GM12801 (cell line): ENCODE results near the gene NMNAT2.

Source experiments
- CTCF ChIP-seq: IDR thresholded peaks from one replicate; pipeline ENCODE4 v1.5.1; 2011; ENCODE audit warnings: control low read depth; ENCODE audit not compliant: insufficient read length; ENCODE audit errors: extremely low read depth

Gene NMNAT2

GRCh38 chr1:183278739-183279591, 139.2 kb downstream of the NMNAT2 start:
- no peak for TF ChIP-seq CTCF

DNA sequence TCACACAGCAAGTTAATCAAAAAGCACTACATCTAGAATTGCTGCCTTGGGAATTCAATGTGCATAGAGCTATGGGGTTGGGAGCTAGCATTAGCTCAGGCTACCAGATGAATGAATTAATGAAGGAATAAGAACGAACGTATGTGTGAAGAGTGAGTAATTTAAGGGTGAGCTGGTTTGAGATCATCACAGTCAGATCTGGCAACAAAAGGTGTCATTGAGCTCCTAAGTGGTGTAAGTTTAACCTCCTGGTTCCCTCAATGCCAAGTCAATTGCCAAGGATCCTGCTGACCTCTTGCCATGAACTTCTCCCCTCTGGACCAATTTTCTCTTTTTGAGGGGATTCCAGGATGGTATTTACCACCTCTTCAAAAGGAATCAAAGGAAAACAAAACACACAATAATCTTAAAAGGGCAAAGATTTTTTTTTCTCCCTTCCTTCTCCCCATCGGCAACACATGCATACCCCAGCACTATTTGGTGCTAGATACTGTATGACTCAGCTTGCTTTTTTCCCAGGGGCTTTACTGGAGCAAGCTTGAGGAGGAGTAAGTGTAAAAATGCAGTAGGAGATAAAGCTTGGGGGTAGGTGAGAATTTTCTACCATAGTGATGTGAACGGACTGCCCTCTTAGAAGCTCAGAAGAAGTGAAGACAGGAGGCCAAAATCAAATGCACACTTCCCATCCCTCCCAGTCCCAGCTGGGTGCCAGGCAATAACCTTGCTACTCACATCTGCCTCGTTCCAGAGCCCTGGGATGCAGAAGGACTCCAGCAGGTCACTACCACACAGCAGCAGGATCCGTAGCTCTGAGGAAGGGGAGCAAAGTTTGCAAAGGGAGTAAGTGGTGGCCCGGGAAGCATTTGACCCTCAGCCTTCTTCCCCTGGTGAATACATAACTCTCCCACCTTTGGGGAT, 140.1 kb downstream of the NMNAT2 start:
- TF ChIP-seq CTCF, result no peak

DNA sequence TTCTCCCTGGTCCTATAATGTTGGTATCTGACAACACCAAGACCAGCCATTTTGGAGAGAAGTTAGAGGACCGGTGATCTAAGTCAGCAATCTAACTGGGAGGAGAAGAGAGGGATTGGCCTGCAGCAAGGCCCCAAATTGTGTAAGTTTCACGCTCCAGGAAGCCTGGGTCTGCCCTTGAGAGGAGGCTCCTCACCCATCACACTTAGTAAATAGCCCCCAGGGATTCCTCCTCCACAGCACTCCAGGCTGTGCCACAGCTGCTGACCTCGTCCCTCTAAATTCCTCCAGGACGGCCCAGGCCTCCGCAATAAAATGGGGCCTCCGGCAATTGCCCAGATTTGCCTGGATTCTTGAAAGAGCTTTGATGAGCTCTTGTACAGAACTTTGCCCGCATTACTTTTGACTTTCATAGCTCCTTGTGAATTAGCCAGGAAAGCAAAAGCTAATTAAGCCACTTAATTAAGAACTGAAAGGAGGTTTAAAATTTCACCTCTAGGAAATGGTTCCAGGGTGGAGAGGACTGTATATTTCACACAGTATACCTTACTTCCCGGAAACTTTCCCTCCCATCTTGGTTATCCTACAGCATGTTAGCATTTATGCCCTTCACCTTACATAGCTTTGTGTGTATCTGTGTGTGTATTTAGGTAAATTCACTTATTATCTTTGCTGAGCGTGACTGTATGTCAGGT, 141.6 kb downstream of the NMNAT2 start:
- no peak for TF ChIP-seq CTCF

GRCh38 chr1:183275322-183275721, 142.9 kb downstream of the NMNAT2 start:
- no peak for TF ChIP-seq CTCF

DNA sequence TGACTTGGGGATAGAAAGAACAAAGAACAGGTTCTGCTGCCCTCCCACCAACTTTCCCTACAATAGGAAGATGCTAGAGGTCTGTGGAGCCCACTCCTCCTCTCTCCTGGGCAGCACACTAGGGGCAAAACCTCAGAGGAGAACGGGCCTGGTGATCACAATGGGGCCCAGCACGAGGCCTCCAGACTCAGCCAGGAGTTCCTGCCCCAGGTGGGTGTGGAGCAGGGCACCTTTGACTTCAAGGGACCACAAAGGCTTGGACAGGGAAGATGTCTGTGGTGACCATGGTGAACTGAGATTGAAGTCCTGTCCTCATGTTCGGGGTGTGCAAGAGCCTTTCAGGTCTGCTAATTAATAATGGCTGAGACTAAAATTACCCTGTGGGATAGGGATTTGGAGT, 143.3 kb downstream of the NMNAT2 start:
- no peak for TF ChIP-seq CTCF

GRCh38 chr1:183273300-183273699, 144.9 kb downstream of the NMNAT2 start:
- no peak for TF ChIP-seq CTCF

DNA sequence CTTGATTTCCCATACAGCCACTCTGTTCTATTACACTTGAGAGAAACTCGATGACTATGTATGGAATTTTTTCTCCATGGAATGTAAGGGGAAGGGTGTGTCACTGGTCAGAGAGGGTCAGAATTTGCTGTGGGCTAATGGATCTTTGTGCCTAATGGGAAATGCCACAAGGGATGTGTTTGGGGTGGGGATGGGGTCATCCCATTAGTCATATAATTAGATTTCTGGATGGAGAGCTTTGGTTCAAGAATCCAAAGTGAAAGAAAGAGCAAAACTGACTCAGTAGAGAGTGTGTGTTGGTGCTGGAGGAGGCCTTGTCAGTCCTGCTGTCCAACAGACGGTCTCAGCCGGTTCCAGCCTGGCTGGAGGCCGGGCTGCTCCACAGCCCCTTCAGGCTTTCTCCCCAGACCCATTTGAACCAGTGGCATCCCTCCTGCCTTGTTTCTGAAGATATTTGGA, 145.8 kb downstream of the NMNAT2 start:
- no peak for TF ChIP-seq CTCF
